AG09309 (cell line): Measurements from ENCODE around the gene PIK3CD.

Source experiments
- DNase-seq: peaks from one replicate; pipeline ENCODE4 v3.0.0-alpha.2; 2010; ENCODE audit warnings: low read depth
- H3K4me3 ChIP-seq: 2 replicates; pipeline ENCODE4 v1.5.1; 2011; ENCODE audit warnings: mild to moderate bottlenecking, low read depth, low read length, moderate library complexity; ENCODE audit not compliant: control insufficient read depth
- TF ChIP-seq, protein P1 (sequence below): IDR thresholded peaks from 2 replicates; pipeline ENCODE4 v1.5.1; 2011; ENCODE audit warnings: mild to moderate bottlenecking, low read depth, low read length, inconsistent platforms; ENCODE audit not compliant: insufficient read depth, control insufficient read depth; ENCODE audit errors: missing control alignments

The PIK3CD gene

GRCh38 chr1:9633493-9633892 is 18.0 kb upstream of the PIK3CD start:
- H3K4me3 ChIP-seq: no peak overlapping the region
- no peak for DNase-seq
- TF ChIP-seq, protein P1, sequence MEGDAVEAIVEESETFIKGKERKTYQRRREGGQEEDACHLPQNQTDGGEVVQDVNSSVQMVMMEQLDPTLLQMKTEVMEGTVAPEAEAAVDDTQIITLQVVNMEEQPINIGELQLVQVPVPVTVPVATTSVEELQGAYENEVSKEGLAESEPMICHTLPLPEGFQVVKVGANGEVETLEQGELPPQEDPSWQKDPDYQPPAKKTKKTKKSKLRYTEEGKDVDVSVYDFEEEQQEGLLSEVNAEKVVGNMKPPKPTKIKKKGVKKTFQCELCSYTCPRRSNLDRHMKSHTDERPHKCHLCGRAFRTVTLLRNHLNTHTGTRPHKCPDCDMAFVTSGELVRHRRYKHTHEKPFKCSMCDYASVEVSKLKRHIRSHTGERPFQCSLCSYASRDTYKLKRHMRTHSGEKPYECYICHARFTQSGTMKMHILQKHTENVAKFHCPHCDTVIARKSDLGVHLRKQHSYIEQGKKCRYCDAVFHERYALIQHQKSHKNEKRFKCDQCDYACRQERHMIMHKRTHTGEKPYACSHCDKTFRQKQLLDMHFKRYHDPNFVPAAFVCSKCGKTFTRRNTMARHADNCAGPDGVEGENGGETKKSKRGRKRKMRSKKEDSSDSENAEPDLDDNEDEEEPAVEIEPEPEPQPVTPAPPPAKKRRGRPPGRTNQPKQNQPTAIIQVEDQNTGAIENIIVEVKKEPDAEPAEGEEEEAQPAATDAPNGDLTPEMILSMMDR: no peak

- DNase-seq: no peak
- TF ChIP-seq, protein P1: no peak
- no peak overlapping the region for H3K4me3 ChIP-seq
Observed at GRCh38 chr1:9634582-9634981, 16.9 kb upstream of the PIK3CD start.

GRCh38 chr1:9639227-9639626 is 12.3 kb upstream of the PIK3CD start:
- no peak for DNase-seq
- TF ChIP-seq, protein P1: no peak
- no peak overlapping the region for H3K4me3 ChIP-seq

GRCh38 chr1:9643351-9644256 is 7.9 kb upstream of the PIK3CD start:
- H3K4me3 ChIP-seq: no peak overlapping the region

GRCh38 chr1:9646037-9646436 is 5.5 kb upstream of the PIK3CD start:
- DNase-seq: no peak
- TF ChIP-seq, protein P1: no peak
- H3K4me3 ChIP-seq: no peak overlapping the region

More at GRCh38 chr1:9643351-9644256, 7.9 kb upstream of the PIK3CD start:
- TF ChIP-seq, protein P1: no peak
- DNase-seq: no peak

DNA sequence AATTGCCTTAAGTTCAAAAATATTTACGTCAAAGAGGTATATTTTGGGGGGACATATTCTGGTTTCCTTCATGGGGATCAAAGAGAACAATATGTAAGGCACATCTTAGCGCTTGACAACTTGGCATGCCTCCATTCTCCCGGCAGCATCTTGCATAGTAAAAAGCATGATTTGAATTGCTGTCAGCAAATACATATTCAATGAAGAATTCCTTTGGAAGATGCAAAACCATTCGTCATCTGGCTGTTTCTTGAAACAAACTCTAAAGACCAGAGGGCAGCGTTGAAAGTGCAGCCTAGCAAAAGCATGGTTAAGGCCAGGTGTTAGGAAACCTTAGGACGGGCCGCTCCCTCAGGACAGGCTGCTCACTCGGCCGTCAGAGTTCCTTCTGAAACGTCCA is 3.4 kb upstream of the PIK3CD start:
- TF ChIP-seq, protein P1: no peak
- DNase-seq: no peak

DNA sequence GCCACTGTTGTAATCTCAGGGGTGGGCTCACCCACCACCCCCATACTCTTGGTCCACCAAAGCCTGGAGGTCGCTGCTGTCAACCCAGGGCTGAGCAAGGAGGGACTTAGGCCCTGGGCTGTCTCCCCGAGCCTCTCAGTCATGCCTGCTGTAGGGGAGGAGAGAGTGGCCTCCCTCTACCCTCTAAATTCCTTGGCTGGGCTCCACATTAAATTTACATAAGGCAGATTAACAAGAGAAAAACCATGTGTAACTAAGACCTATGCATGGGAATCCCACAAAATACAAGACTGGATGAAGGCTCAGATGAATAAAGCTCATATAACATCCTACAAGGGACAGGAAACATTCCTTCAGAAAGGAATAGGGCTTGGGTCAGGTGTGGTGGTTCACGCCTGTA is 1.8 kb upstream of the PIK3CD start:
- TF ChIP-seq, protein P1: no peak
- DNase-seq: no peak
- no peak overlapping the region for H3K4me3 ChIP-seq

More for the DNA sequence above, 3.4 kb upstream of the PIK3CD start:
- no peak overlapping the region for H3K4me3 ChIP-seq
